Measurements from ENCODE around the gene TCF12.
"Not testable (repeated sequence)": the region's sequence is repeated elsewhere in the genome, so short reads cannot be mapped to it uniquely, and the experiment has no call there.

Gene TCF12

DNA sequence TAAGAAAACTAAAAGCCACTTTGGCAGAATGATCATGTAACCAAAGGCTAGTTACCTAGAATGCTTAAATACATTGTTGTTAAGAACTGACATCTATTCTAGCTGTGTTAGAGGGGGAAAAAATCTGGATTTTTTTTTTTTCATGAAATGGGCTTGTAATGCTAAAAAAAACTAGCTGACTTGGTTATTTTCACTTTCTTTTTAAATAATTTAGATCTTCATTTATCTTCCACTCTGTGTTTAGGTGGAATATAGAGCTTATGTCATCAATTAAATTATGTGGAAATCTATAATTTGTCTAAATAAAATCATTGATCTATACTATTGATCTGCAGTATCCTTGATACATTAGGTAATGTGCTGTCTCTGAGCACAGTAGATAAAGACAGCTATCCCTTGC lies 217.4 kb downstream of the TCF12 start:
- DNase-seq (ENCODE audit: low read depth), result no peak

DNA sequence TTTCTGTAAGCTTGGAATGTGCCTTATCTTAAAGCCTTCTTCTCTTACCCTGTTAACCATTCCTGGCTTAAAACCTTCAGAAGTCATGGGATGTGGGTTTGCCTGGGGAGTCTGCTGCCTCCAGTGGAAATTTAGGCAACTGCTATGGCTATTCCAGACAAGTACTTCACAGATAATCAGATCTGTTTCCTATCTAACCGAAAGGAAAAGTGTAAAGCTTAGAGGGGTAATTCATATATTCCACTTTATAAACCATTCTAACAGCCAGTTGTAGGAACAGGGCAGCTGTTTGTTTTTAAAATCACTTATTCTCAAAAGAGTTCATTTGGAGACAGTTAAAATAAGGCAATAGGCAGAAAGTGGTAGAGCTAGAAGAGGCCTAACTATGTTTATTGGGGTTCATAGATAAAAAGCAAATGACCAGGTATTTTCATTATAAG lies 219.9 kb downstream of the TCF12 start:
- DNase-seq (ENCODE audit: low read depth), result peak; percentile 91

DNA sequence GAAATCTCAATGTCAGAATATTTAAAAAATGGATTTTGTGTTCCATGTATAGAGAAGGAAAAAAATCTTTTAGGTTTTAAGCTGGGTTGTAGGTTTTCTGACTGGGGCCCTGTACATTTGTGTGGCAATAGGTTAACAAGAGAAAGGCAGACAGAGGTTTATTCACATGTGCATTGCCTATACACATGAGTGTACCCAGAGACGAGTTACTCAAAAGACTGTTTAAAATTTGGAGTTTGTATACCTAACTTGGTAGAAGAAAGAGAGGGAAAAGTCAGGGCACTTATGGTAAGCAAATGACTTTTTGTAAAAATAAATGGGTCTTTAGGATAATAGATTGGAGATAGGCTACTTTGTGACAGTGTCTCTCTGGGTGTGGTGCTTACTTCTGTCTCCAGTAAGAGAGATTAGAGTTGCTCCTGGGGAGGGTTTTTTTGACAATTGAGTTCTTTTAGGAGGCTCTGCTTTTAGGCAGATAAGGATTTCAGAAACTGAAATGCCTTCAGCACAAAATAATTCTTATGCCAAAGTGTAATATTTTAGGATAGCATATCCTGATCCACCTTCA lies 225.2 kb downstream of the TCF12 start:
- DNase-seq (ENCODE audit: low read depth), result no peak

DNA sequence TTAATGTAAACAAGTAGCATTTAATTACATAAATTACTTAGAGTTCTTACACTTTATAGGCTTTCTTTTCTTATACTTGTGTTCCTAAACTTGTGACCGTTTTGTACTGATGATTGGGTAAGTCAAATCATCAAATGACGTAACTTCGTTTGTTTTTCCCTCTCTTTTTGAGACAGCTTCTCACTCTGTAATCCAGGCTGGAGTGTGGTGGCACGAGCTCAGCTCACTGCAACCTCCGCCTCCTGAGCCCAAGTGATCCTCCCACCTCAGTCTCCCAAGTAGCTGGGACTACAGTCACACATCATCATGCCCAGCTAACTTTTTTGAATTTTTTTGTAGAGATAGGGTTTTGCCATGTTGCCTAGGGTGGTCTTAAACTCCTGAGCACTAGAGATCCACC lies 226.0 kb downstream of the TCF12 start:
- DNase-seq (ENCODE audit: low read depth), result no peak

DNA sequence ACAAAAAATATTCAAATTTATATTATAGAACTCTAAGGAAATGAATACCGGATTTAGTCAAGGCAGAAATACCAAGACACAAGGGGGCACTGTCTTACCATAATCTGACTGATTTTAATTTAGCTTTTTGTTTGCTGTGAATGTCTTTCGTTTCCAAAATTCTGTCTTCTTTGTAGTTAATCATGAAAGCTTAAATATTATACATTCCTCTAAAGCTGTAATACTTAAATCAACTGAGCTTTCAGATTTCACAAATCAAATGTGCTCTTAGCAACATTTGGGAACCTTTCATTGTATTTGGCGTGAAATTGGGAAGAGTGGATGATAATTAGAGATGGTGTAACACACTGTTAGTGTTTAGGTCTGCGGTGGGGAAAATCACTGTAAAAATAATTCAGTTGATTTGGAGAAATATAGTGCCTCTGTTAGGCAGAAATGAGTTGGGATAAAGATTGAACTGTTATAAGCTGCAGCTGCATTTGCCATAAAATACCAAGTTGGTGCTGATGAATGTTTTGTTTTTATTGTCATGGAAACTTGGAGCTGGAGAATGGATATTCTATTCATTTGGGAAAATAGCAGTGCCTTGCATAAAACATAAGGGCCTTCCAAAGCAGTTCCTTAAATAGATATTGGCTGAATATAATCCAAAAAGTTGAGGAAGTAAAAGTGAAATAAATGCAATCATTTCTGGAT lies 228.2 kb downstream of the TCF12 start:
- peak; percentile 64 for DNase-seq (ENCODE audit: low read depth)

DNA sequence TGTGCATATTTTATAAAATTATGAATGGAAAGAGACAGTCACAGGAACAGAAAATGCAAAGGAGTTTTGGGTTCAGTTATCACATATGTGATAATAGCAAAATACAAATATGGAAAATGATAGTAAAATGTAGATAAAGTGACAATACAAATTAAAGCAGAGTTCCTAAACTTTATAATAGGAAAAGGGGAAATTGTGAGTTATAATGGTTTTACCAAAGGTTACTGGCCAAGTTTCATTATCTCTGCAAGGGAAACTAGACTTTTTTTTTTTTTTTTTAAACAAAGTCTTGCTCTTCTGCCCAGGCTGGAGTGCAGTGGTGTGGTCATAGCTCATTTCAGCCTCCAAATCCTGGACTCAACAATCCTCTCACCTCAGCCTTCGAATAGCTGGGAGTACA lies 229.2 kb downstream of the TCF12 start:
- no peak for DNase-seq (ENCODE audit: low read depth)

DNA sequence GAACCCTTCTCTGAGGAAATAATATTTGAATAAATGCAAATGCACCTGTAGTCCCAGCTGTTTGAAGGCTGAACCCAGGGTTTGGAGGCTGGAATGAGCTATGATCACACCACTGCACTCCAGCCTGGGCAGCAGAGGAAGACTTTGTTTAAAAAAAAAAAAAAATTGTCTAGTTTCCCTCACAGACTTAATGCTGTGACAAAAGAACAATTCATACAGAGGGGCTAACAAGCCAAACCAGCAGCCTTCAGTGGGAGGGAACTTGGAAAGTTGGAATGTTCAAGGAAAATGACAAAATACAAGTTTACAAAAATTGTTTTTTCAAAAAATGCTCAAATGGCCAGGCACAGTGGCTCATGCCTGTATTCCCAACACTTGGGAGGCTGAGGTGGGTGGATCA lies 229.8 kb downstream of the TCF12 start:
- DNase-seq (ENCODE audit: low read depth), result no peak

DNA sequence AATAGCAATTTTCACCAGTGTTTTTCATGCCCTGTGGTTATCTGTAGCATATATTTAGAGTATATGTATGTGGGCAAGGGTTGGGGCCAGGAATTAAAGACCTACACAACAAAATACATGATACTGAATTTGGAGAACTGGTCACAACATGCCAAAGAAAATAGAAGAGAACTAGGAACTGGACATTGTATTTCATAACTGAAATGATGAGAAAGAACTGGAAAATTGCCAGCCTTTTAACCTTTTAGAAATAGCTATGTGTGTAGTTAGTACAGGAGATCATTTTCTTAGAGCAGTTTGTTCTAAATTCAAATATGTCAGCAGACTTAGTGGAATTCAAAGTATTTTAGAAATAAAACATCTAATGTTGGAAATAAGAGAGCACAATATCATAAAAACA lies 230.8 kb downstream of the TCF12 start:
- DNase-seq (ENCODE audit: low read depth), result peak; percentile 59

DNA sequence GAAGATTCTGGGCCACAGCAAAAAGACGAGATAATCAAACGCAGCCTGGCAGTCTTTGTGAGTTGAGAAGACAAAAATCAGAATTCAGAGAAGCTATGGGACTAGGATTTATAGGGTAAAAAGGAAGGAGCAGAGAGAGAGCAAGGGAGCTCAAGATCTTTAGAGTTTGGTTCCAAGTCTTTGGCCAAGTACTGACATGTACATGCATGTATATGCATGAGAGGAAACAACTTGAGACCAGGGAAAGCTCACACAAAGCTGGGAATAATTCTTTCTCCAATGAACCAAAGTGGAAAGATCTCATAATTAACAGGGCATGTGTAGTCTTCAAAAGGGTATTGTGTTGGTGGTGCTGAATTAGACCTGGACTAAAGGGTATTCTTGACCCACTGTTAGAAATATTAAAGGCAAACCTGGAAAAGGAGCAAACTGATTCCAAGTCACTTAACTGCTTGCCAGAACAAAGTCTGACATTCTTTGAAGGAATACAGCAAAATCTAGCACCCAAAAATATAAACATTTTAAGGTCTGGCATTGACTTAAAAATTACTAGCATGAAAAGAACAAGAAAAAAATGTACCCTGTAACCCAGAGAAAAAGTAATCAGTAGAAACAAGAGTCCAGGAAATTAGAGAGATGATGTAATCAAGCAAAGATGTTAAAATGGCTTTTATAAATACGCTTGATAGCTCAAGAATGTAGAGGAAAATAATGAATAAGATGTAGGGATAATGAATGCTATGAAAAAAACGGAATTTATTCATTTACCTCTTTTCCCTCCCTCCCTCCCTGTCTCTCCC lies 231.8 kb downstream of the TCF12 start:
- DNase-seq (ENCODE audit: low read depth), result peak; percentile 52

DNA sequence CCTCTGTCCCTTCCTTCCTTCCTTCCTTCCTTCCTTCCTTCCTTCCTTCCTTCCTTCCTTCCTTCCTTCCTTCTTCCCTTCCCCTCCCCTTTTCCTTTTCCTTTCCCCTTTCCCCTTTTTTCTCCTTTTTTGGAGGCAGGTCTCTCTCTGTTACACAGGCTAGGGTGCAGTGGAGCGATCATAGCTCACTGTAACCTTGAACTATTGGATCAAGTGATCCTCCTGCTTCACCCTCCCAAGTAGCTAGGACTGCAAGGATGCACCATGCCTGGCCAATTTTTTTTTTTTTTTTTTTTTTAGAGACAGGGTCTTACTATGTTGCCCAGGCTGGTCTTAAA lies 232.4 kb downstream of the TCF12 start:
- not testable (repeated sequence) for DNase-seq (ENCODE audit: low read depth)

DNA sequence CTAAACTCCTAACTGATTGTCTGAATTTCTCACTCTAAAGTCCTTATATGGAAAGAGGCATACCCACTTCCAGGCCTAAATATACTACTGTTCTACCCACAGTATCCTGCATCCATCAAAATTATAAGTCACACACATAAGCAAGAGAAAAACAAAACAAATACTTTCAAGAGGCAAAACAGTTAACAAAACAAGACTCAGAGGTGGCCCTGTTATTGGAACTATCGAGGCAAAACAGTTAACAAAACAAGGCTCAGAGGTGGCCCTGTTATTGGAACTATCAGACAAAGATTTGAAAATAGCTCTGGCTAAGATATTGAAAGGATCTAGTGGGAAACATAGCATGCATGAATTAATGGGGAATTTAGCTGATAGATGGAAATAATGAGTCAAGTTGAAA lies 233.7 kb downstream of the TCF12 start:
- no peak for DNase-seq (ENCODE audit: low read depth)

DNA sequence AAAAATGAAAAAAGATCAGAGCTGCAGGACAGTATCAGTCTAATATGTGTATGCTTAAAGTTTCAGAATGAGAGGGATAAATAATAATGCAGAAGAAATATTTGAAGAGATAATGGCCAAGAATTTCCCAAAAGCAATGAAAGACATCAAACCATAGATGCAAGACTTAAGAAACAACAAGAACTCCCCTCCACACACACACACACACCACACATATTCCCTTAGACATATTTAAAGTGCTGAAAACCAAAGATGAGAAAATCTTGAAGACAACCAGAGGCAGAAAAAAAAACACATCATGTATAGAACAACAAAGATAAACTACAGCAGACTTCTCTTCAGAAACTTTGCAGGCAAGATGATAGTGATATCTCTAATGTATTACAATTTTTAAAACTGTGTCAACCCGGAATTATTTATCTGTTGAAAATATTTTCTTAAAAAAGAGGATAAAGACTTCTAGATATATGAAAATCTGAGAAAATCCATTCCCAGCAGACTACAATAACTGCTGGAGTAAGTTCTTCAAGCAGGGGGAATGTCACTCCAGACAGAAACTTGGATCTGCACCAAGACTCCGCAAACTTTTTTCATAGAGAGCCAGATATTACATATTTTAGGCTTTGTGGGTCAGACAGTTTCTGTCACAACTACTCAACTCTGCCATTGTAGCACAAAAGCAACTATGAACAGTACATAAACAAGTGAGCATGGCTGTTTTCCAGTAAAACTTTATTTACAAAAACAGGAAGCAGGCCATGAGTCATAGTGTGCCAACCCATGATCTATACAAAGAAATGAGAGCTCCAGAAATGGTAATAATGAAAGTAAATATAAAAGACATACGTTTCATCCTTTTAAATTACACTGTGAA lies 234.5 kb downstream of the TCF12 start:
- DNase-seq (ENCODE audit: low read depth), result peak; percentile 79

DNA sequence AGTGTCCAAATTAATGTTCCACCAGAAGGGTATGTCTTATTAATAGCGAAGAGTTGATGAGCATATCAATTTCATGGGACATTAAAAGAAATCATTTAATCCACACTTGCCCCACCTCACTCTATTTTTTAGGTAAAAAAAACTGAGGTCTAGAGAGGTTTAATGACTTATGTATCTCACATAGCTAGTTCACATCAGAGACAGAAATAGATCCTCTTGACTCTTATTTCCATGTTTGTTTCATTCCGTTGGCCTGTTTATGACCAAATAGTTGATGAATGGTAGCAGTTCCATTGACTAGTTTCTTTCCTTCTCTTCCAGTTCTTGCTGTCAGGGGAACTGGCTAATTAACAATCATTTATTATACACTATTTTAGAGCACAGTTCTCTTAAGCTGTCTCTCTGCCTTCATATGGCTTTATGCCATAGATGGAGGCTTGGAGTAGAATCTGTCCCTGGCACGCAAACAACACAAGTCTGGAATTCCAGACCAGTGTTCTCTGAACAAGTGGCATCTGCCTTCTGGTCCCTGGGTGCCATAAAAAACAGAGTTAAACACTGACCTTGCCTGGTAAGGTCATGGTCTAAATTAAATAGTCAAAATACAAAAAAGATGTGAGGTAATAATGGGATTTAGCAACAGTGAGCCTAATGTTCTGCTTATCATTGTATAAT lies 237.9 kb downstream of the TCF12 start:
- no peak for DNase-seq (ENCODE audit: low read depth)

DNA sequence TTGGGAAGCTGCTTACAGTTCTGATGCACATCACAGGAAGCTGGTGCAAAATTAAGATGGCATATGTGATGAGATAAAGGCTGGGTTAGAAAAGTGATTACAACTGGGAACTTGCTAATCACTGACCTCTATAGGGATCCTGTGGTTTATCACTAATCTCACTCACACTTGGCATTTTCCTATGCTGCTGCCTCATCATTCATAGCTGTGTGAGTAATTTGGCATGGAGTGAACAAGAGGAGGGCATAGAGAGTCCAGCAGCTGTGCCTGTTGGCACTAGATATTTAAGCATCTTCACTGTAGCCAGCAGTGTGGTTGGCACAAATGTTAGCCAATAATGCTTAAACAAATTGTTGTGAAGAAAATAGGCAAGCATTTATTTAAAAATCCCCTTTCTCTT lies 240.1 kb downstream of the TCF12 start:
- DNase-seq (ENCODE audit: low read depth), result peak; percentile 43

DNA sequence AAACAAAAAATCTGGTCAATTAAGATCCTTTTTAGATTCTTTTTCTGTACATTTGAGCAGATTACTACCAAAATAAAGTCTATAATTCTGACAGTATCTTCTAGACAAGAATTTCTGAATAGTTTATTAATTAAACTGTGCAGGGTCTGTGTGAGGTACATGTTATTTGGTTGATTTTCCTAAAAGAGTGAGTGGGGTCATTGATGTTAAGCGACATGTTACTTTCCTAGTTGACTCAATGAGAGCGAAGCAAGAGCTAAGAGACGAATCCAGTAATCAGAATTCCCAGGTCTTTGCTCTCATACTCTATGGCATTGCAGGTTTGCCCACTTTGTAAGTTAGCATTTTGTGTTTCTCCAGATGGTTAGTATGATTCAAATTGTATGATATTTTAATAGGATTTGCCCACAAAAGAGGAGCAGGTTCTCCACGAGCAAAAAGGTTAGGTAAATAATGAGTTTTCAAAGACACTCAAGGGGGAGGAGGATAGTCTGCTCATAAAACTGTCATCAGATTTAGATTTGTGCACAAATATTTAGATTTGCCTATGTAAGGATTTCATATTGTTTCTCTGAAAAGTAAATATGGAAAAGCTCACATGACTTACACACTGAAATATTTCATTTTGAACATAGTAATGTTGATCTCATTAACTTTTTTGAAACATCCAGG lies 240.7 kb downstream of the TCF12 start:
- DNase-seq (ENCODE audit: low read depth), result no peak

DNA sequence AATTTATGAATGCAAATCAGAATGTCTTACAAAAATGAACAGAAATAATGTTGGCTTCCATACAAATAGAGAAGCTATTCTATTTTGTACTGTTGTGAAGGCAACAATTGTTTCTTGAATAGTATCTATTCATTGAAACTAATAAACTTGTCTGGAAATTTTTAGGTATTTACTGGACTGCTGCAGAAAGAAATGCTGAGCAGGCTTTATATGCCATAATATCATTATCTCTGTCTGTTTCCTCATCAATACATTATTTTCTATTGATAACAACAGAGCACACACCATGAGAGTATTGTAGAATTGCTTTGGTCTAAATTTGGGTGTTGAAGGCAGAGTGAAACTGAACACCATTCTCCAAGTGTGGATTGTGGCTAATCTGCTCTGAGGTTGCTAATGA lies 241.3 kb downstream of the TCF12 start:
- DNase-seq (ENCODE audit: low read depth), result no peak

DNA sequence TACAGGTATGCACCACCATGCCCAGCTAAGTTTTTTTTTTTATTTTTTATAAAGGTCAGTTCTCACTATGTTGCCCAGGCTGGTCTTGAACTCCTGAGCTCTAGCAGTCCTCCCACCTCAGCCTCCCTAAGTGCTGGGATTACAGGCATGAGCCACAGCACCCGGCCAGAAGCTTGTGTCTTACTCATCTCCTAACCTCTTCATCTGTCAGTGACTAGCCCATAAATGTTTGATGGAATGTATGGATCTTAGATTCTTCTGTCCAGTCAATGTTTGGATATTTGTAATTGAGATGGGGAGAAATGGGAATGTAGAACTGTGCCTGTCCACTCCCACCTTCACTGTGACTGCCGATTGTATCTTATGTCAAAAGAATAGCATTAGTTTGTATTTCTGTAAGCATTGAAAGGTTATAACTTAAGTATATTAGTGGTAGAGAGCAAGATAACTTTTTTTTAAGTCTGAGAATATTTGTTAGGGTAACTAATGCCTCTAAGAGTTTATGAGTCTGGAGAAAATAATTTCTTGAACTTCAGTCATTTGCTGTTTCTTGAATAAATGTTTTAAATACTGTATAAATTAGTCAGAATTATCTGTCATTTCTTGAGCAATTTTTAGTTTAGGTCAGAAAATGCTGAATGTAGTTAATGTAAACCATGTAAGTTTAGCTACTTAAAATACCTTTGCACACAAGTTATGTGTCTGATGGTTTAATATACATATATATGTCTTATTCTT lies 242.5 kb downstream of the TCF12 start:
- peak; percentile 60 for DNase-seq (ENCODE audit: low read depth)

DNA sequence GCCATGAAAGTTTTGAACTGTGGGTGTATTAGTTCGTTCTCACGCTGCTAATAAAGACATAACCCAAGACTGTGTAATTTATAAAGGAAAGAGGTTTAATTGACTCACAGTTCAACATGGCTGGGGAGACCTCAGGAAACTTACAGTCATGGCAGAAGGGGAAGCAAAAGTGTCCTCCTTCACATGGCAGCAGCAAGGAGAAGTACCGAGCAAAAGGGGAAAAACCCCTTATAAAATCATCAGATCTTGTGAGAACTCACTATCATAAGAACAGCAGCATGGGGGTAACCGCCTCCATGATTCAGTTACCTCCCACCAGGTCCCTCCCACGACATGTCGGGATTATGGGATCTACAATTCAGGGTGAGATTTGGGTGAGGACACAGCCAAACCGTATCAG lies 245.8 kb downstream of the TCF12 start:
- not testable (repeated sequence) for DNase-seq (ENCODE audit: low read depth)

DNA sequence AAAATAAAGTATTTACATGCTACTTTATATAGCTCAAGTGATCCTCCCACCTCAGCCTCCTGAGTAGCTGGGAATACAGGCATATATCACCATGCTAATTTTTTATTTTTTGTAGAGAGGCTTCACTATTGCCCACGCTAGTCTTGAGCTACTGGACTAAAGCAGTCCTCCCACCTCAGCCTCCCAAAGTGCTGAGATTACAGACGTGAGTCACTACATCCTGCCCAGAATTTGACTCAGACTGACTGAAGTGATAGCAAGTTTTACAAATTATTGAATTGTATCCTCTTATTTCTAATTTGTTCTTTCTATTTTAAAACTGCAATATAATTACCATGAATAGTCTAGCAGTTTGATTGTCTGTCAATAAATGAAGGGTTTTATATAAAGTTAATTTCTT lies 247.5 kb downstream of the TCF12 start:
- DNase-seq (ENCODE audit: low read depth), result peak; percentile 65

DNA sequence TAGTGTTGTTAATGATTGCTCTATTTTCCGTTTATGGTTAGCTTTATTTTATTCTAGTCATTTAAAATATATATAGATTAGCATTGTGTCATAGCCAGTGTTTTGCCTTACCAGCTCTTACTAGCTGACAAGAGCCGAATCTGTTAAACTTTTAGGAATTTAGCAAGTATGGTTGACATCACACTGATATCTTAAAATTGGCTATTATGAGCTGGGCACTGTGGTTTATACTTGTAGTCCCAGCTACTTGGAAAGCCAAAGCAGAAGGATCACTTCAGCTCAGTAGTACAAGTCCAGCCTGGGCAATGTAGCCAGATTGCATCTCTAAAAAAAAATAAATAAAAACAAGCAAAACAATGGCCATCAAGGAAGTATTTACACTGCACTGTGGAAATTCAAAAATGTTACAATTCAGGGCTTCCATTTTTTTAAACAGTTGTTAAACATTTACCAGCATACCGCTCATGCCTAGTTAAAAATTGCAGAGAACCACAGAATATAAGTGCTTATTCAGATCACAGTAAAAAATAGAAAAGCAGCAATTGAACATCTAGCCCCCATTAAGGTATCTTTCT lies 249.5 kb downstream of the TCF12 start:
- DNase-seq (ENCODE audit: low read depth), result no peak
